ENCODE data around the gene NOTUM. TPM values are rescaled to one million over a fixed set of nuclear protein-coding genes. Genes with fewer than 3 reads are reported as not detected.
"Not testable (repeated sequence)": the region's sequence is repeated elsewhere in the genome, so short reads cannot be mapped to it uniquely, and the experiment has no call there.

NOTUM gene
- total RNA-seq, 3 donors from 2014 or later, result 0.13 TPM; not detected in 2

GRCh38 chr17:81922566-81923301 is 38.3 kb downstream of the NOTUM start:
- no peak for TF ChIP-seq CTCF (IDR thresholded peaks at IDR 0.05)
- intact Hi-C loops (cut with DNase I, micrococcal nuclease), result no loop called here
- ATAC-seq (no peak), DNase-seq (no peak)
- Histone ChIP-seq H3K36me3 (ENCODE audit: low read depth) (no peaks in the 10 kb centered on the region), H3K4me1 (ENCODE audit: low read depth) (peaks cover 56% of the 10 kb centered on the region), H3K9me3 (no peaks in the 10 kb centered on the region), H3K4me3 (no peak overlapping the region)

GRCh38 chr17:81921996-81922565 is 38.9 kb downstream of the NOTUM start:
- intact Hi-C loops (cut with DNase I, micrococcal nuclease), result no loop called here
- peaks cover 56% of the 10 kb centered on the region for H3K4me1 ChIP-seq (ENCODE audit: low read depth)
- ATAC-seq (no peak), DNase-seq (no peak)
- no peaks in the 10 kb centered on the region for H3K9me3 ChIP-seq
- H3K36me3 ChIP-seq (ENCODE audit: low read depth), result no peaks in the 10 kb centered on the region
- H3K4me3 ChIP-seq, result no peak overlapping the region
- TF ChIP-seq CTCF (IDR thresholded peaks at IDR 0.05), result no peak

GRCh38 chr17:81921537-81921862 is 39.5 kb downstream of the NOTUM start:
- Histone ChIP-seq H3K9me3 (no peaks in the 10 kb centered on the region), H3K4me1 (ENCODE audit: low read depth) (peaks cover 60% of the 10 kb centered on the region), H3K4me3 (no peak overlapping the region), H3K36me3 (ENCODE audit: low read depth) (no peaks in the 10 kb centered on the region)
- intact Hi-C loops (cut with DNase I, micrococcal nuclease), result no loop called here
- DNase-seq, result no peak
- no peak for TF ChIP-seq CTCF (IDR thresholded peaks at IDR 0.05)
- no peak for ATAC-seq

- no peak overlapping the region for H3K4me3 ChIP-seq
- peaks cover 60% of the 10 kb centered on the region for H3K4me1 ChIP-seq (ENCODE audit: low read depth)
- no peak for TF ChIP-seq CTCF (IDR thresholded peaks at IDR 0.05)
- intact Hi-C loops (cut with DNase I, micrococcal nuclease), result no loop called here
- H3K36me3 ChIP-seq (ENCODE audit: low read depth), result no peaks in the 10 kb centered on the region
- no peaks in the 10 kb centered on the region for H3K9me3 ChIP-seq
- no peak for ATAC-seq
- DNase-seq, result no peak
Measured at GRCh38 chr17:81920612-81921536, 40.1 kb downstream of the NOTUM start.

GRCh38 chr17:81918832-81919545 is 42.0 kb downstream of the NOTUM start:
- intact Hi-C loops (cut with DNase I, micrococcal nuclease), result no loop called here
- TF ChIP-seq CTCF (IDR thresholded peaks at IDR 0.05), result no peak
- Histone ChIP-seq H3K36me3 (ENCODE audit: low read depth) (peaks cover 7% of the 10 kb centered on the region), H3K9me3 (no peaks in the 10 kb centered on the region), H3K4me3 (no peak overlapping the region), H3K4me1 (ENCODE audit: low read depth) (peaks cover 42% of the 10 kb centered on the region)
- ATAC-seq (peak; percentile 82), DNase-seq (peak in 2 of 3 donors; percentile 81 to 89)

GRCh38 chr17:81918333-81918669 is 42.7 kb downstream of the NOTUM start:
- H3K4me1 ChIP-seq (ENCODE audit: low read depth), result peaks cover 35% of the 10 kb centered on the region
- ATAC-seq, result peak; percentile 9
- DNase-seq; intact Hi-C loops (cut with DNase I, micrococcal nuclease); H3K36me3 ChIP-seq (ENCODE audit: low read depth); H3K9me3 ChIP-seq: not testable (repeated sequence)
- H3K4me3 ChIP-seq, result peak overlapping the region; percentile 95
